Activated T-cell treated with anti-CD3 and anti-CD28 coated beads for 4 hours (primary cell): ENCODE data around the gene SCN2B.

ENCODE experiments used
- DNase-seq: peaks from one replicate; pipeline ENCODE4 v3.0.0-alpha.2; 2020

The SCN2B gene, protein sequence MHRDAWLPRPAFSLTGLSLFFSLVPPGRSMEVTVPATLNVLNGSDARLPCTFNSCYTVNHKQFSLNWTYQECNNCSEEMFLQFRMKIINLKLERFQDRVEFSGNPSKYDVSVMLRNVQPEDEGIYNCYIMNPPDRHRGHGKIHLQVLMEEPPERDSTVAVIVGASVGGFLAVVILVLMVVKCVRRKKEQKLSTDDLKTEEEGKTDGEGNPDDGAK

GRCh38 chr11:118175993-118176777 is at the start of gene SCN2B:
Gene SCN2B (minus strand): TSS chr11:118176639. CDS start chr11:118176431, 208 bp downstream.
- no peak for DNase-seq

DNA sequence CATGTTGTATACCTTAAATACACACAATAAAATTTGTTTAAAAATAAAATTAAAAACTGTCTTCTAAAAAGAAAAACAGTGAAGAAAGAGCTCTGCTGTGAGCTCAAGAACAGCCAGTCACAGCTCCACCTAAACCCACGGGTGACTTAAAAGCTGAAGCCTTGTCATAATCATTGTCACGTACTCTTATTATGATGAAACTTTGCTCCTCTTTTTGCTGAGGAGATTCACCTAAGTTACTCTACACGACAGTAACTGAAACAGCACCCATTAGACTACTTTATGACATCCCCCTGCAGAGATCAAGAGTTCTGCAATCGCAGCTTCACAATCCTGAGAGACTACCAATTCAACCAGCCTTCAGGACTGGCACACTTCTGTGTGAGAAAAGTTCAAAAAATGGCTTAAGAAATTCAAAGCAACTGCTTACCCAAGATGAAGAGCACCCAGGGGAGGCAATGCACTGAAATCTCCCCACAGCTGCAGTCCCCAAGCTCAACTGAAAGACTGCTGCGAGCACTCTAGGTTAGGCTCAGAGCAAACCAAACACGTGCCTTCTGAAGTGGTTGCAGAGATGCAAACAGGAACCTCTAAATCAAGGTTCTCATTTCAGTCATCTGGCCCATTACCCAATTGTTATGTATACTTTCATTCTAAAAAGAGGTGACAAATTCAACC is 48.2 kb upstream of the SCN2B start, which contains the start of gene JAML:
JAML (minus strand) TSS at position 501 of the 678 bp plus-strand sequence. CDS start 10,145 bp downstream, outside the sequence.
- no peak for DNase-seq

GRCh38 chr11:118223992-118224391 is 47.6 kb upstream of the SCN2B start:
- no peak for DNase-seq

DNA sequence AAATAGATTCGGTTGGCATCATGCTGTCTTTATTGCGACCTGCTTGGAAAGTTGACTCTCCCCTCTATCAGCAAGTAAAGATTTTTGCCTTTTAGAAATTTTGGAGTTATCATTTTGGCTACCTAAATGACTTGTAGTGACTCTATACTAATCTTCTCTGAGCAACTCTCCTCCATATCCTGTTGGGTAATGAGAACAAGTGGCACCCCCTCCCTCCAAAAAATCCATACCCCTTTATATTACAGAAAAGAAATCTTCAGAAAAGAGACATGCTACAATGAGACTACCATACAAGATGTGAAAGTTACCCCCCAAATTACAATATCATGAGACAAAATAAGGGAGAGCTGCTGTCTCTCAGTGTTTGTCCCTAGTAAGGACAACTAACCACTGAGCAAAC is 47.1 kb upstream of the SCN2B start:
- DNase-seq: no peak

- no peak for DNase-seq
Measured at GRCh38 chr11:118222437-118222836, 46.0 kb upstream of the SCN2B start.

DNA sequence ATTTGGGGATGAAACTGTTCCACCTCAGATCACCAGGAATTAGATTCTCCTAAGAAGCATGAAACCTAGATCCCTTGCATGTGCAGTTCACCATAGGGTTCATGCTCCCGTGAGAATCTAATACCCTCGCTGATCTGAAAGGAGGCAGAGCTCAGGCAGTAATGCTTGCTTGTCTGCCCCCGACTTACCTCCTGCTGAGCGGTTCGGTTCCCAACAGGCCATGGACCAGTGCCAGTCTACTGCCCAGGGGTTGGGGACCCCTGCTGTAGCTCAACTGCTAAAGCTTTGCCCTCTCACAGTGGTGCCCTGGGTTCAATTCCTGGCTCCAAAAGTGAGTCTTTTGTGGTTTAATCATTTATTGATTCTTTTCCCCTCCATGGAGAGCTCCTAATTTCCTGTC is 45.0 kb upstream of the SCN2B start:
- DNase-seq: no peak

DNA sequence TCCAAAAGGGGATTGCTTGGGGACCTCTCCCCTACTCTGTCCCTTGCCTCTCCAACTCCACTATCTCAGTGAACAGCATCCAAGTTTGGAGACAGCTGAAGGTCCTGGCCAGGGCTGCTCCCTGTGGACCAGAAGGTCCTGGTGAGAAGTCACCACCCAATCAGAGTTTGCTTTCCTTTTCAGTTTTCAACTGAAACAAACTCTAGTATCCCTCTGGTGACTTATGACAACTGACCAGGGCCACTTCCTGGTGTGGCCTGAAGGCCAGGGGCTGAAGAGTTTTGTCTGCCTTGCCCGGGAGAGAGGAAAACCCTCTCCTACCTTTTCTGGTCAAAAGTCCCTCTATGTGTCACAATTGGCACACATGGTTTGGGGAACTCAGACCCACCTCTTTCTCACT is 43.3 kb upstream of the SCN2B start:
- DNase-seq: no peak

GRCh38 chr11:118219244-118219643 is 42.8 kb upstream of the SCN2B start:
- DNase-seq: no peak

DNA sequence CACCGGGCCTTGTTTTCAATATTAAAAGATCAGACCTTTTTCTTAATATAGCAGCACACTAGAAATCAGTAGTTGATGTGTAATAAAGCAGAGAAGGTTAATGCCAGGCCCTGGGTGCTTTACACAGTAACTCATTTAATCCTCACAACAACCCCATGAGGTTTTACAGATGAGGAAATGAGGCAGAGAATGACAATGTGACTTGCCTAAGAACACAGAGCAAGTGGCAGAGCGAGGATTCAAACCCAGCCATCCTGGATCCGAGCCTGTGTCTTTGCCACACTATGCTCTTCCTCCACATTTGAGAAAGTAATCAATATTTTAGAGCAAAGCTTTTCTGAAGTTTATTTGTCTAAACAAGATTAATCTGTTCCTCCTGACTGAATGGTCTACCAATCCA is 41.1 kb upstream of the SCN2B start:
- DNase-seq: no peak

GRCh38 chr11:118216621-118217481 is 40.4 kb upstream of the SCN2B start:
- DNase-seq: no peak

- DNase-seq: no peak
Measured at GRCh38 chr11:118215765-118216164, 39.3 kb upstream of the SCN2B start.

DNA sequence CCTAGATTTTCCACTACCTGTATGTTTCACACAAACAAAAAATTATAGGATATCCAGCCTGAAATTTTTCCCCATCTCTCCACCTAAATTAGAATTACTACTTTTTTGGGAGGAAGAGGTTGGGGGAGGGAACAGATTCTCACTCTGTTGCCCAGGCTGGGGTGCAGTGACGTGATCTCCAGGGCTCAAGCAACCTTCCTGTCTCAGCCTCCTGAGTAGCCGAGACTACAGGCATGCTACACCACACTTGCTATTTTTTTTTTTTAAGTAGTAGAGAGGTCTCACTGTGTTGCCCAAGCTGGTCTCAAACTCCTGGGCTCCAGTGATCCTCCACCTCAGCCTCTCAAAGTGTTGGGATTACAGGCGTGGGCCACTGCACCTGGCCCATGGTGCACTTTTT is 38.8 kb upstream of the SCN2B start:
- DNase-seq: no peak

- no peak for DNase-seq
Measured at GRCh38 chr11:118214210-118214914, 37.9 kb upstream of the SCN2B start.

GRCh38 chr11:118213781-118214180 is 37.3 kb upstream of the SCN2B start:
- DNase-seq: no peak

- DNase-seq: no peak
Measured at GRCh38 chr11:118213201-118213600, 36.8 kb upstream of the SCN2B start.

DNA sequence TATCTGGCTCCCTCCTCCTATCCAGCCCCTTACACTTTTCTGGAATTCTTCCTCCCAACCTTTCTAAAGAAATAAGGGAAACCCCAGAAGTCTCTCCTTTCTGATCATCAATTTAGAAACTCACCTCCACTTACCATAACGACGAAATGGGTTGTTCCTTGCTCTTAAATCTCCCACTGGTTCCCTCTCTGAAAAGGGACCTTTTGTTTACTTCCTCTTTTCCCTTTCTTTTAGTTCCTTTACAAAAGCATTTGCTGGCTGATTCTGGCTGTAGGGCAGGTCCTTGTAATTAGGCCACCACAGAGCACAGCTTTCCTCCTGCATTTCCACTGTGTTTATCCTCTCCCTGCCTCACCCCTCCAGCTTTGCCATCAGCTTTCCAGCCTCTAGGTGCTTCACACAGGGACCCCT is 36.3 kb upstream of the SCN2B start:
- DNase-seq: no peak

DNA sequence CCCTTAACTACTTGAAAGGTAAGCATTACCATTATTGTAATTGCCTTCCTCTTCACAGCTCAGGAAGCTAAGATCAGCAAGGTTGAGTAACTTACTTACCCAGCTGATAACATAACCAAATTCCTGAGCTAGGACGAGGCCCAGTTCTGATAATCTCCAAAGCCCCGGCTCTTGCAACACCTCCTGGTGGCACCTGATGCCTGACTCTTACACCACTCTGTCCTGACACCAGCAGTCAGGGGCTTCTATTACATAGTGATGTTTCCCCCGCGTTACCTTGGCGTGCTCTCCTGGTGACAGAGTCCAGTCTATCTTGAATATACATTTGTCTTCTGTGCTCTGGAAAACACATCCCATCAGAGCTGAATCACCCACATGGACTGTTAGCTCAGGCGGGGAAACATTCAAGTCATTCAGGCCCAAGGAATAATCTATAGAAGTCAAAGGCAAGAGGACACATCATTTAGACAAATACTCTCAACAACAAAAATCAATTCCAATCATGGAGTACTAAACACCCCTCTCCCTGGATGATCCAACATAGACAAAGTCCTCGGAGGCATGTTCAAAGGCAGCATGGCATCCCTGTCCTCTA is 35.8 kb upstream of the SCN2B start:
- no peak for DNase-seq

DNA sequence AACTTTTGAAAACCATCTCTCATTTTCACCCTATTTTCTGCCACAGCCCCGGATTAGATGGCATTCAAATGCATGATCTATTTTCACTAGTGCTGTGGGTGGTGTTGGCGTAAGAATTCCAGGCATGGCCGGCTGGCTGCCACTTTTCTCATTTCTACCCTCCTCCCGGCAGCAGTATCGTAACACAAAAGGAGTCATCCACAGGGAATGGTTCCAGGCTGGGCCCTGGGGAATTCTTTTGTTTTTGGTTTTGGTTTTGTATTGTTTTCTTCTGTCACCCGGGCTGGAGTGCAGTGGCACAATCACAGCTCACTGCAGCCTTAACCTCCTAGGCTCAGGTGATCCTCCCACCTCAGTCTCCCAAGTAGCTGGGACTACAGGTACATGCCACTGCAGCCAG is 34.6 kb upstream of the SCN2B start:
- DNase-seq: no peak

GRCh38 chr11:118210323-118210722 is 33.9 kb upstream of the SCN2B start:
- DNase-seq: no peak

- DNase-seq: no peak
Measured at GRCh38 chr11:118209033-118209432, 32.6 kb upstream of the SCN2B start.

- DNase-seq: no peak
Measured at GRCh38 chr11:118207079-118207478, 30.6 kb upstream of the SCN2B start.
